Choroid plexus epithelial cell (primary cell): ENCODE measurements around the gene PPWD1.
A peak's percentile ranks its signal among the peaks of the same experiment; 100 is the strongest.

Experiments
- DNase-seq: peaks from one replicate; pipeline ENCODE4 v3.0.0-alpha.2; 2010; ENCODE audit warnings: low read depth
- H3K4me3 ChIP-seq: 2 replicates; pipeline ENCODE4 v1.5.1; 2011; ENCODE audit warnings: low read depth, mild to moderate bottlenecking, control low read depth, low read length, moderate library complexity
- TF ChIP-seq, protein P1 (sequence below): conservative IDR thresholded peaks from 2 replicates; pipeline ENCODE4 v1.5.1; 2011; ENCODE audit warnings: low read depth, mild to moderate bottlenecking, control low read depth, inconsistent platforms, low read length, moderate library complexity

Gene PPWD1

DNA sequence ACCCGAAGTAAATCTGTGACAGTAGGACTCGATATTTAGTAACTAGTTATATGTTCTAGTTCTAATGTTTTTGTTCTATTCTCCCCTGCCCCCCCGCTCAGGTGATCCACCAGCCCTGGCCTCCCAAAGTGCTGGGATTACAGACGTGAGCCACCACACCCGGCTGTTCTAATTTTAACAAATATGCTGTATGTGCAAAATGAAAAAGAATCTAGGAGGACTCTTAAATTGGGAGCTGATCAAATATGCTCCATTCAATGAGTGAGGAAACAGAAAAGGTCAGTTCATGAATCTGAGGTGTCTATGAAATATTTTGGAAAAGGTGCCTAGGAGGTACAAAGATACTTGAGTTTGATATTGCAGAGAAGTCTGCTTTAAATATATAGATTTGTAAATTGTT is 17.0 kb upstream of the PPWD1 start:
- H3K4me3 ChIP-seq = no peak overlapping the region
- DNase-seq = no peak
- TF ChIP-seq, protein P1, sequence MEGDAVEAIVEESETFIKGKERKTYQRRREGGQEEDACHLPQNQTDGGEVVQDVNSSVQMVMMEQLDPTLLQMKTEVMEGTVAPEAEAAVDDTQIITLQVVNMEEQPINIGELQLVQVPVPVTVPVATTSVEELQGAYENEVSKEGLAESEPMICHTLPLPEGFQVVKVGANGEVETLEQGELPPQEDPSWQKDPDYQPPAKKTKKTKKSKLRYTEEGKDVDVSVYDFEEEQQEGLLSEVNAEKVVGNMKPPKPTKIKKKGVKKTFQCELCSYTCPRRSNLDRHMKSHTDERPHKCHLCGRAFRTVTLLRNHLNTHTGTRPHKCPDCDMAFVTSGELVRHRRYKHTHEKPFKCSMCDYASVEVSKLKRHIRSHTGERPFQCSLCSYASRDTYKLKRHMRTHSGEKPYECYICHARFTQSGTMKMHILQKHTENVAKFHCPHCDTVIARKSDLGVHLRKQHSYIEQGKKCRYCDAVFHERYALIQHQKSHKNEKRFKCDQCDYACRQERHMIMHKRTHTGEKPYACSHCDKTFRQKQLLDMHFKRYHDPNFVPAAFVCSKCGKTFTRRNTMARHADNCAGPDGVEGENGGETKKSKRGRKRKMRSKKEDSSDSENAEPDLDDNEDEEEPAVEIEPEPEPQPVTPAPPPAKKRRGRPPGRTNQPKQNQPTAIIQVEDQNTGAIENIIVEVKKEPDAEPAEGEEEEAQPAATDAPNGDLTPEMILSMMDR = no peak

DNA sequence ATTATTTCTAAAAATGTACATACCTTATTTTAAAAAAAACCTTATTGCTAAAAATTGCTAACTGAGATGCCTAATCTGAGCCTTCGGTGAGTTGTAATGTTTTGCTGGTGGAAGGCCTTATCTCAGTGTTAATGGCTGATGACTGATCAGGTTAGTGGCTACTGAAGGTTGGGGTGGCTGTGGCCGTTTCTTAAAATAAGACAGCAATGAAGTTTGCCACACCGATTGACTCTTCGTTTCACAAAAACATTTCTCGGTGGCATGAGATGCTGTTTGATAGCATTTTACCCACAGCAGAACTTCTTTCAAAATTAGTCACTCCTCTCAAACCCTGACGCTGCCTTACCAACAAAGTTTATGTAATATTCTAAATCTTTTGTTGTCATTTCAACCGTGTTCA is 14.8 kb upstream of the PPWD1 start:
- no peak overlapping the region for H3K4me3 ChIP-seq
- TF ChIP-seq, protein P1 = no peak
- no peak for DNase-seq

DNA sequence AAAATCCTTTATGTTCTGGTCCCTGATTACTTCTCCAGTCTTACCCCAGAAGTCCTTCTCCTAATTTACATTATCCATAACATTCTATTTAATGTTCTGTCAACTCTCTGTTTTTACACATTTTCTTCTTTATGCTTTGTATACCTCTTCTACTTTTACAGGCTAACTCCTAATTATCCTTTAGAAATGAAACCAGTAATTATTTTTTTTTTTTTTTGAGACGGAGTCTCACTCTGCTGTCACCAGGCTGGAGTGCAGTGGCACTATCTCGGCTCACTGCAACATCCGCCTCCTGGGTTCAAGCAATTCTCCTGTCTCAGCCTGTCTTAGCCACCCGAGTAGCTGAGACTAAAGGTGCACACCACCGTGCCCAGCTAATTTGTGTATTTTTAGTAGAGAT is 9.2 kb upstream of the PPWD1 start:
- DNase-seq = no peak
- TF ChIP-seq, protein P1 = no peak
- no peak overlapping the region for H3K4me3 ChIP-seq

DNA sequence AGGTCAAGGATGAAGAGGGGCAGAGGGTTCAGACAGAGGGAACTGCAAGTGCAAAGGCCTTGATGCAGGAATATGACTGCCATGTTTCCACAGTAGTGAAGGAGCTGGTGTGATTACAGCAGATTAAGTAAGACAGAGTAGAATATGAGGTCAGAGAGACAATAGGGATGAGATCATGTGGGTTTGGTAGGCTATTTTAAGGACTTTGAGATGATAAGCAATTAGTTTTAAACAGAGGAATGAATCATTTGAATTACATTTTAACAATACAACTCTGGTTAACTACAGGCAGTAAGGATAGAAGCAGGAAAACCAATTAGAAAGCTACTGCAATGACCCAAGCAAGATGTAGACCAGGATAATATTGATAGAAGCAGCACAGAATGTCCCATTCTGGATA is 7.8 kb upstream of the PPWD1 start:
- no peak overlapping the region for H3K4me3 ChIP-seq
- DNase-seq = no peak
- TF ChIP-seq, protein P1 = no peak

DNA sequence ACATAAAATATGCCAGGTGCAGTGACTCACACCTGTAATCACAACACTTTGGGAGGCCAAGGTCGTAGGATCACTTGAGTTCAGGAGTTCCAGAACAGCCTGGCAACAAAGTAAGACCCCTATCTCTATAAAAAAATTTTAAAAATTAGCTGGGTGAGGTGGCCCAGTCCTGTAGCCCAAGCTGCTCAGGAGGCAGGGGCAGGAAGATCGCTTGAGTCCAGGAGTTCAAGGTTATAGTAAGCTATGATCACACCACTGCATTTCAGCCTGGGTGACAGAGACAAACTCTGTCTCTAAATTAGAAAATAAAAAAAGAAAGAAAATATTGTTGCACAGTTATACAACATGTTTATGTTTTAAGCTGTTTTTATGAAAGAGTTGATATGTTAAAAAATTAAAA is 6.9 kb upstream of the PPWD1 start:
- TF ChIP-seq, protein P1 = no peak
- DNase-seq = no peak
- H3K4me3 ChIP-seq = no peak overlapping the region

DNA sequence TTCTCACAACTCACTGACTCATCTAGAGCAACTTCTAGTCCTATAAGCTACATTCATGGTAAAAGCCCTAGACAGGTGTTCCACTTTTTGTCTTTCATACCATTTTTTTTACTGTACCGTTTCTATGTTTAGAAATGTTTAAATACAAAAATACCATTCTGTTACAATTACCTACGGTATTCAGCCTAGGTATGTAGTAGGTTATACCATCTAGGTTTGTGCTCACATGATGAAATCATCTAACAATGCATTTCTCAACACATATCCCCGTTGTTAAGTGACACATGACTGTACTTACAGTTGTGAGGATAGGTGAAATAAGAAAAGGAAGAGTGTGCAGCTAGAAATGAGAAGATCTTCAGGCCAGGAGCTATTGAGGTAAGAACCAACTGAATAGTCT is 6.4 kb upstream of the PPWD1 start:
- no peak for DNase-seq
- H3K4me3 ChIP-seq = no peak overlapping the region
- TF ChIP-seq, protein P1 = no peak

DNA sequence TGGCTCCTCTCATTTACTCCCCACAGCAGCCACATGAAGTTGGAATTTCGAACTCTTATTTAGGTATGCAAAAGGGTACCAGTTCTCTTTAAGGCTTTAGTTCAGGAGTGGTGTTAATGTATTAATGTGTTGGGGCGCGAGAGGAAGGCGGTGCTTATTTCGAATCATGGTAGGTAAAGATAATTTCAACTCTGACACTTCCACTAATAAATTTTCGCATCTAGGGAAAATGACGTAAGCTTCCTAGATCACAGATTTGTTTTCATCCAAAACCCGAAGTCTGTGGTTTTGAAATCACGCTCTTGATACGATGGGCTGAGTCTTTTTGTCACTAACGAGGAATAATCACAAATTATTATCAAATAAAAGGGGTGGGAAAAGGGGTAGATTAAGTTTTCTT is 681 bp downstream of the PPWD1 start:
- H3K4me3 ChIP-seq = peak overlapping the region; percentile 79
- TF ChIP-seq, protein P1 = no peak
- peak; percentile 5 for DNase-seq
